SK-N-MC (cell line): Measurements from ENCODE around the gene SLAMF6.

Experiments
- FOXP2 ChIP-seq: optimal IDR thresholded peaks from 2 replicates; pipeline ENCODE3; 2011; ENCODE audit warnings: mild to moderate bottlenecking, moderate library complexity; ENCODE audit not compliant: insufficient read depth; ENCODE audit errors: extremely low read length, control extremely low read depth
- POLR2AphosphoS5 ChIP-seq: IDR thresholded peaks from 2 replicates; pipeline ENCODE4 v1.6.1; 2012; ENCODE audit warnings: mild to moderate bottlenecking, low read depth, low read length, borderline replicate concordance

DNA sequence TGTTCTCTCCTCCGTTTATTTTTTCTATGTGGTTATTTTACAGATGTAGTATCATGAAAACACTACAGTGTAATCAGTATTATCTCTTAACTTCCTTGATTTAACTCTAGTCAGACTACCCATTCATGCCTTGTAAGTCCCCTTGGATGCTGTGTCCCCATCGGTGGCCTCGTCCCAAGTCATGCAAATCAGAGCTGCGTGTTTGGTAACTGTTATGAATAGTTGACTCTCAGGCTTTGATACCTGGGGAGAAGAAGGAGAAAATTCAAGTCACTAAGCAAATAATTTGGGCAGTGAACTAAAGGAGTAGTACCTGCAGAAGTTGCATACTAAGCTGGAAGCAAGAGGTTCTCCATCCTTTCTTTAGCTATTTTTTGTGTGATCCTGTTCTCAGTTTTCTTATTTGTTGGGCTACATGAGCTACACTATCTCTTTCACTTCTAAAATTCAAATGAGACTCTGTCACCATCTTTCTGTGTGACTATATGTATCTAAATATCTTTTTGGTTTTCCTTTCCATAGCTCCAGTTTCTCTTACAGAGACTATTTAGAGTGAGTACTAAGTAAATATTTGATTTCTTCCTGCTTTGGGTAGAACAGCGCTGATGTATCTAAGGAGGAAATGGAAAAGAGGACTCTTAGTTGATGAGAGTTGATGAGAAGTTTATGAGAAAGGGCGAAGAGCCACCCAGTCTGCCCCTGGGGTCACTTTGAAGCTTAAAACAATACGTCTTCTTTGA, 71.8 kb downstream of the SLAMF6 start:
- TF ChIP-seq FOXP2: no peak
- TF ChIP-seq POLR2AphosphoS5: no peak
